Daoy (cell line): Measurements from ENCODE around the gene KIAA0930. TPM values are rescaled to one million over a fixed set of nuclear protein-coding genes. Genes with fewer than 3 reads are reported as not detected.
"Not testable (repeated sequence)": the region's sequence is repeated elsewhere in the genome, so short reads cannot be mapped to it uniquely, and the experiment has no call there.

ENCODE experiments used
- DNase-seq: peaks from one replicate; pipeline ENCODE4 v3.0.0-alpha.2; 2015; ENCODE audit warnings: low read depth
- total RNA-seq: library from RNA; depleted of rRNA; stranded (reverse); fragments of >200 nt; shearing (Covaris generic); gene quantifications from 2 replicates; pipeline ENCODE4 v1.2.3, GENCODE V29; 2014; rRNA removed

The KIAA0930 gene
- 88.2 and 89.0 TPM in 2 replicates for total RNA-seq

DNA sequence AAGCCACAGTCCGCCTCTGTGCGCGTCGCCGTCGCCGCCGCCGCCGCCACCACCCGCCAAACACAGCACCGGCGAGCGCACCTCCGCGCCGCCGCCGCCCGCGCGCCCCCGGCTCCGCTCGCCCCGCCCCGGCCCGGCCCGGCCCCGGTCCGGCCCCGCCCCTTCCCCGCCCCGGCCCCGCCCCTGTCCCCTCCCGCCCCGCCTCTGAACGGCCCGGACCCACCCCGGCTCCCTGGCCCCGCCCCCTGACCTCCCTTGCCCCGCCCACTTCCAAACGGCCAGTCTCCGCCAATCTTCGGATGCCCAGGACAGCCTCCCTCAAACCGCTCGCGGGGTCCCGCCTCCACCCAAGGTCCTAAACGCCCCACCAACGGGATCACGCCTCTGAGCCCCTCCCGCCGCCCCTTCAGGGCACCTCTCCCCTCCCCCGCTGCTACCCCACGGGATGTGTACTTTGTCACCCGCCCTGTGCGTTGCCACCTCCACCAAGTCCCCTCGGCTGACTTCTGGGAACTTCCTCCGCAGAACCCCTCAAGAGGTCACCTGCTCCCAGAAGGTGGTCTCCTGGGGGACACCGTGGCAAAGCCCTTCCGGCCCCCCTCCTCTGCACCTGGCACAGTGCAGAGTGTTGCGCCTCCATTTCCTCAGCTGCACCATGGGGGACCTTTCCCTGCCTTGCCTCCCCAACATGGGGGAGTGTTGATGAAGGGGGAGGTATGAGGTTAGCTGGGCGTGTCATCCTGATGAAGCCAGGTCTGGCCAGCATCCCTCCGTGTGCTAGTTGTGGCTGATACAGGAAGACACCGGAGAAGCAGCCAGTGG, at the start of gene KIAA0930:
Gene KIAA0930 (minus strand): TSS at position 85 of the 822 bp plus-strand sequence. CDS start 191 bp downstream, outside the sequence.
- DNase-seq, result peak; percentile 60

DNA sequence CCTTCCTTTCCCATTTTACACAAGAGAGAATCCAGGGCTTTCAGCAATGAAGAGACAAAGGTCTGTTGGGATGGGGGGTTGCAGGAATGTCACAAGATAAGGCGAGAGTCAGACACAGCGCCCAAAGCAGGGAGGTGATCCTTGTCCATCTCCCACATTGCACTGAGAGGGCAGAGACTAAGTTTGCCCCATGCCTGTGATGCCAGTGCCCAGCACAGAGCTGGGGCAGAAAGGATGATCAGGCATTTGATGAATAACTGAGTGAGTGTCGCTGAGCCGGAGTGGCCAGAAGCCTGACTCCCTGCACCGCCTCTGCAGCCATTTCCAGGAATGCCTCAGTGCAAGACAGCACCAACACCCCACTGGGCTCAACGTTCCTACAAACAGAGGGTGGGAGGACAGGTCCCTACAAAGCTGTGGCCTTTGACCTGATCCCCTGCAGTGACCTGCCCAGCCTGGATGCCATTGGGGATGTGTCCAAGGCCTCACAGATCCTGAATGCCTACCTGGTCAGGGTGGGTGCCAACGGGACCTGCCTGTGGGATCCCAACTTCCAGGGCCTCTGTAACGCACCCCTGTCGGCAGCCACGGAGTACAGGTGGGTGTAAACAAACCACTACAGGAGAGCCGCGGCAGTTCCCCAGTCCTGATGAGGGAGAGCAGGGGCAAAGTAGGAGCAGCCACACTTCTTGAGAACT, 46.3 kb upstream of the KIAA0930 start:
- DNase-seq, result no peak

DNA sequence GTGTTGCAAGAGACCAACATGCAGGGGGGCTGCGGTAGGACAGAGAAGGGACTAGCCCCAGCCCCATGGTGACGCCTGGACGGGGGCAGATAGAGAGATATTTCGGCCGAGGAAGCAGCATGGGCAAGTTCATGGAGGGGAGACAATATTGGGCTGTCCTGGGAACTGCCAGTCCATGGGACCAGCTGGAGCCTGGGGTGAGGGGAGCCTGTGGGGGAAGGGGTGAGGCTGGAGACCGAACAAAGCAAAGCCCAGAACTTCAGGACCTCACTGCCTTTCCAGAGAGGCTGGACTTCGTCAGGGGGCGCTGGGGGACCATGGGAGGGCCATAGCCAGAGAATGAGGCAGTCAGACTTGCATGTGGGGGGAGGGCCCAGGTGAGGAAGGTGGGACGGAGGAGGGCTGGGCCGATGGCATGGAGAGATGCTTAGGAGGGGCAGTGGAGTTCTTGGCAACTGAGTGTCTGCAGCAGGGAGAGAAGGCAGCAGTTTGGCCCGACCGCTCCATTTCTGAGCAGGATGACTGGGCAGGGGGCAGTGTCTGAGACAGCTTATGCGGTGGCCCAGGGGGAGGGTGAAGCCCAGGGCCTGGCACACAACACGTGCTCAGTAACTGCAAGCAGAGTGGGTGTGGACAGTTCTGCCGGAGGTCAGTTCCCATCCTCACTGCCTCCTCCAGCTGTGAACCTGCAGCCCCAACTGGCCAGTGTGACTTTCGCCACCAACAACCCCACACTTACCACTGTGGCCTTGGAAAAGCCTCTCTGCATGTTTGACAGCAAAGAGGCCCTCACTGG, 44.8 kb upstream of the KIAA0930 start:
- no peak for DNase-seq

- peak; percentile 70 for DNase-seq
These were observed 44.1 kb upstream of the KIAA0930 start, which contains the start of gene UPK3A for GRCh38 chr22:45284705-45285262. Gene UPK3A (plus strand): TSS chr22:45284949. CDS start chr22:45285014, 65 bp downstream.

- no peak for DNase-seq
These were observed 40.3 kb upstream of the KIAA0930 start for GRCh38 chr22:45281010-45281409.

- DNase-seq, result no peak
These were observed 39.9 kb upstream of the KIAA0930 start for GRCh38 chr22:45280587-45280980.

DNA sequence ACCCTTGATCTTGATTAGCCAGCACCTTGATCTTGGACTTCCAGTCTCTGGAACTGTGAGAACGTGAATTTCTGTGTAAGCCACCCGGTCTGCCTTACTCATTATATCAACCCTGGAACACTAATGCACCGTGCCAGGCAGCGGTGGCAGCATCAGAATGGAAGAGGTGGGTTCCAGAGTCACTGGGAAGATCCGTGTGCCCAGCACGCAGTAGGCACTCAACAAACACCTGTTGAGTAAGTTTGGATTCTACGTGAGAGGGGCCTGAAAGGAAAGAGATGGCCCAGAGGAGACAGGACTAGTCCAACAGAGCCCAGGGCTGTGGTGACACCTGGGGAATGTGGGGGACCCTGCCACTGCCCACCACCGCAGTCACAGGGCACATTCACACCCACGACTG, 37.4 kb upstream of the KIAA0930 start:
- DNase-seq, result no peak

- DNase-seq, result not testable (repeated sequence)
These were observed 37.0 kb upstream of the KIAA0930 start for GRCh38 chr22:45277720-45278119.

DNA sequence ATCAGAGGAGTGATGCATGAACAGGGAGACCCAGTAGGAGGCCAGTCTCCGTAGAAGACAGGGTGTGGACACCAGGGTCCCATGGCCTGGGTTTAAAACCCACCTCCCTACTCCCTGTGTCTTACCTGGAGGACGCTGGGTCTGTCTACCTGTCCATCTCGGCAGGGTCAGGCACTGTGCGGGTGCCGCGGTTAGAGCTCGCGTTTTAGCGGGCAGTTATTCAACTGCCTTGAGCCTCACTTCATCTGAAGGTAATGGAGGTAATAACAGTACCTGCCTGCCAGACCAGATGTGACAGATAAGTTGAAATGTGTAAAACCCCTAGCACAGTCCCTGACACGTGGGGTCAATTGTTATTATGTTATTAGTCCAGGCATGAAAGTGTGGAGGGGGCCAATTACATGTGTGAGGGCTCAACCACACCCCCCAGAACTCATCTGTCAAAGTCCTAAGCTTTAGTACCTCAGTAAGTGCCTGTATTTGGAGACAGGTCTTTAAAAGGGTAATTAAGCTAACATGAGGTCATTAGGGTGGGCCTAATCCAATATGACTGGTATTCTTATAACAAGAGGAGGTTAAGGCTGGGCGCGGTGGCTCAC, 35.9 kb upstream of the KIAA0930 start:
- no peak for DNase-seq

DNA sequence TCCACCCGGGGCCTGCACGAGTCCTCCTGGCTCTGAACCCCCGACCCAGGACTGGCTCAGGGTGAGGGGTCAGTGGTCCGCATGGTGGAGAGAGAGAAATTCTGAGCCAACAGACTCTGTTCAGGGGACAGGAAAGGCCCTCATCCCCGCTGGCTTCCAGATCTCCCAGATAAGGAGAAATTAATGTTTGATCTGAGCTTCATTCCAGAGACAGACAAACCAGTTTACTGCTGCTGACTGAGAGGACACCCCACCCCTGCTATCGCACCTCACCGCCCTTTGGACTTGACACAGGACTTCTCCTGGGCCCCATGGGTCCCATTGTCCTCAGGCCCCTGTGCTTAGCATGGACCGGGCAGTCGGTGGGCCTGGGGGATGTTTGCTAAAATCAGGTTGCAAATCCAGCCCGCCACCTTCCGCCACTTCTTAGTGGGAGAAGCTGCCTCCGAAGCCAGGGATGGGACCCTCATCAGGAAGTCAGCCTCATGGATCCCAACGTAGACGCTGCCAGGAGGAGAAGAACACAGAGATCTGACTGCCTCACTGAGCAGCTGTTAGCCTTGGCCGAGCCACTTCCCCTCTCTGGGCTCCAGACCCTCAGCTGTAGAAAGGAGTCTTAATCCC, 32.9 kb upstream of the KIAA0930 start:
- DNase-seq, result no peak

DNA sequence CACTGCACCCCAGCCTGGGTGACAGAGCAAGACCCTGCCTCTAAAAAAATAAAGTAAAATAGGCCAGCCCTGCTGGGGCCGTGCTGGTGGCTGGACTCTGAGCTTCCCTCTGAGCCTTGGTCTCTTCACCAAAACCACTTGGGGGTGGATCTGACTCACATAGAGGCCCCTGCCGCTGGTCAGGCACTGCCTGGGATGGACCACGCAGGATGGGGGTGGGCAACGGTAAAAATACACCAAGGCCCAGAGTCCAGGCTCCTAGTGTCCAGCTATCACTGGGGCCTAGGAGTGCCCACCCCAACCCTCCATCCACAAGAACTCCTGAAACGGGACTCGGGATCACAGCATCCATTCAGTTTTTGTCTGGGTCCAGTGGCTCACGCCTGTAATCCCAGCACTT, 31.8 kb upstream of the KIAA0930 start:
- no peak for DNase-seq

GRCh38 chr22:45271667-45272201, 31.0 kb upstream of the KIAA0930 start:
- DNase-seq, result no peak

- no peak for DNase-seq
These were observed 29.7 kb upstream of the KIAA0930 start for GRCh38 chr22:45270095-45271020.

DNA sequence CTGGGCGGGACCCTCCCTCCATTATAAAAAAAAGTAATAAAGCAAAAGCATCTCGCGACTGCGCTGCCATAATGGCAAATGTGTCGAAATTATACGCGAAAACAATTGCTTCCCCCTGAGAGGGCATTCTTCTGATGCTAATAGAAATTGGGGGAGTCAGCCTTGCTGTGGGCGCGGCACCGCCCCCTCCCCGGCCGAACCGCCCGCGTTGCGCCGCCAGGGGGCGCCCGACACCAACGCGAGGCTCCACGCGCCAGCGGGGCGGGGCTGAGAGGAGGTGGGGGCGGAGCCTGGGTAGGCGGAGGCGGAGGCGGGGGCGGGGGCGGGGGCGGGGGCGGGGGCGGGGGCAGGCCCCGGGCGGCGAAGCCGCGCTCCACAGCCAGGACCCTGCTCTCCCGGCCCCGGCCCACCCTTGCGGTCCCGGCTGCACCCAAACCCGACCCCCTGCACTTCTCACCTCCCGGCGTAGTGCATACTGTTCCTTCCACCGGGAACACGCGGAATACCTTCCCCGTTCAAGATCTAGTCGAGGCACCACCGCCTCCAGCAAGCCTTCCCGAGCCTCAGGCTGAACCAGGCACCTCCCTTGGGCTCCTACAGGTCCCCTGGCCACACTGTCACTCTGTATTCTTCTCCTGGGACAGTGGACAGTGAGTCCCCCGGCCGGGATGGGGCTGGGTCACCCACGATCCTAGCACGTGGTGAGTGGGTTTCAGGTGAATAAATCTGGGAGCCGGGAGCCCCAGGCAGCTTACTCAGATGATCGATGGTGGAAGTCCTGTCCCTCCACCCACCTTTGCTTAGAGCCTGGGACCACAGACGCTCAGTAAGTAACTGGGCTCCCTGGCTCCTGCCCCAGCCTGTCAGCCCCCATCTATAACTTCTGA, 28.5 kb upstream of the KIAA0930 start:
- DNase-seq, result peak; percentile 80

- no peak for DNase-seq
These were observed 27.7 kb upstream of the KIAA0930 start for GRCh38 chr22:45268167-45268957.

GRCh38 chr22:45265535-45265934, 24.8 kb upstream of the KIAA0930 start:
- DNase-seq, result no peak

GRCh38 chr22:45263463-45264269, 23.0 kb upstream of the KIAA0930 start:
- DNase-seq, result peak; percentile 81
